Measurements from ENCODE around the gene RPS3A. TPM values are rescaled to one million over a fixed set of nuclear protein-coding genes. Genes with fewer than 3 reads are reported as not detected.
A peak's percentile ranks its signal among the peaks of the same experiment; 100 is the strongest.

Gene RPS3A
- total and polyA plus RNA-seq, 9 of the 15 experiments (the other 6 are each of a cell fraction or from before 2014, with no cell fraction given): 2,102 to 5,488 (median 3,554) TPM

DNA sequence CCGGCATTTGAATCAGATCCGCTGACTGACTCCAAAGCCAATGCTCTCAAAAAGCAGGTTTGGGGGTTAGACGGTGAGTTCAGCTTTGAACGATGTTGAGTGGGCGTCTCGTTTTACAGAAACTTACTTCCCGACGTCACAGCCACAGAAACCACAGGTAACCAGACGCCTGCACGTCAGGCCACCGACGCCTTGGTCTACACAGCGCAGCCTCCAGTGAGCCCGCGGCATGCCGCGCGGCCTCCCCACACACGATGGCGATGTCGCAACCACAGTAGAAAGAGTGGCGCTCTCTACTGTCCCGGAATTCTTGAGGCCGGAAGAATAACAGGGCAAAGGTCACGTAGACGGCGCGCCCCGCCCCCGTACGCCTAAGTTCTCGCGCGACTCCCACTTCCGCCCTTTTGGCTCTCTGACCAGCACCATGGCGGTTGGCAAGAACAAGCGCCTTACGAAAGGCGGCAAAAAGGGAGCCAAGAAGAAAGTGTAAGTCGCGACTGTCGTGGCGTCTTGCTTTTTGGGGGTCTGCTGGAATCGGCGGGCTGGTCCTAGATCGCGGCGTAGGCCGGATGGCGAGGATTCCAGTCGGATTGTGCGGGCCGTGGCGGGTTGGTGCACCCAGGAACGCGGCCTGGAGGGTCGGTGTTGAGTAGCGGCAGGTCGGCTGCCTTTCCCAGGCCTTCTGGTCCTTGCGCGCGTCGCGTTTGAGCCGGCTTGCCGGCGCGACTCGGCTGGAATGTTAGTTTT, at the start of gene RPS3A (continued):
- TF ChIP-seq ZNF24 (IDR thresholded peaks at IDR 0.05) (0 out of 2 replicates have a peak, but pooled peaks have one; percentile 37), SRSF3 (IDR thresholded peaks at IDR 0.05; ENCODE audit: insufficient read depth, low read length) (no peak; the same call in 1 of the 2 replicates), ETV1 (tag; conservative IDR thresholded peaks at IDR 0.05; ENCODE audit: low read depth) (peak; percentile 98), TBL1XR1 (IDR thresholded peaks at IDR 0.05; ENCODE audit: low read length in 2 of 2) (peak; percentile 76 to 77; a peak in 3 of 4 replicates), CBX1 (IDR thresholded peaks at IDR 0.05; ENCODE audit: low read depth) (peak; percentile 88), TCF7 (IDR thresholded peaks at IDR 0.05; ENCODE audit: borderline replicate concordance) (peak; percentile 82), SETDB1 (IDR thresholded peaks at IDR 0.05; ENCODE audit: low read length) (peak; percentile 53), ZNF263 (CRISPR knock-in tag; IDR thresholded peaks at IDR 0.05; ENCODE audit: borderline replicate concordance) (0 out of 2 replicates have a peak, but pooled peaks have one; percentile 52), RCOR1 (IDR thresholded peaks at IDR 0.05; ENCODE audit: borderline replicate concordance in 1 of 2, low read depth in 2 of 2, low read length in 2 of 2) (peak; percentile 23 to 52; a peak in 3 of 4 replicates), NR4A1 (CRISPR knock-in tag; IDR thresholded peaks at IDR 0.05) (no peak), NR4A1 (tag; IDR thresholded peaks at IDR 0.05) (0 out of 2 replicates have a peak, but pooled peaks have one; percentile 50), CC2D1A (IDR thresholded peaks at IDR 0.05) (peak; percentile 81), SMARCC2 (IDR thresholded peaks at IDR 0.05; ENCODE audit: low read depth) (no peak)
- TF ChIP-seq, protein P1, sequence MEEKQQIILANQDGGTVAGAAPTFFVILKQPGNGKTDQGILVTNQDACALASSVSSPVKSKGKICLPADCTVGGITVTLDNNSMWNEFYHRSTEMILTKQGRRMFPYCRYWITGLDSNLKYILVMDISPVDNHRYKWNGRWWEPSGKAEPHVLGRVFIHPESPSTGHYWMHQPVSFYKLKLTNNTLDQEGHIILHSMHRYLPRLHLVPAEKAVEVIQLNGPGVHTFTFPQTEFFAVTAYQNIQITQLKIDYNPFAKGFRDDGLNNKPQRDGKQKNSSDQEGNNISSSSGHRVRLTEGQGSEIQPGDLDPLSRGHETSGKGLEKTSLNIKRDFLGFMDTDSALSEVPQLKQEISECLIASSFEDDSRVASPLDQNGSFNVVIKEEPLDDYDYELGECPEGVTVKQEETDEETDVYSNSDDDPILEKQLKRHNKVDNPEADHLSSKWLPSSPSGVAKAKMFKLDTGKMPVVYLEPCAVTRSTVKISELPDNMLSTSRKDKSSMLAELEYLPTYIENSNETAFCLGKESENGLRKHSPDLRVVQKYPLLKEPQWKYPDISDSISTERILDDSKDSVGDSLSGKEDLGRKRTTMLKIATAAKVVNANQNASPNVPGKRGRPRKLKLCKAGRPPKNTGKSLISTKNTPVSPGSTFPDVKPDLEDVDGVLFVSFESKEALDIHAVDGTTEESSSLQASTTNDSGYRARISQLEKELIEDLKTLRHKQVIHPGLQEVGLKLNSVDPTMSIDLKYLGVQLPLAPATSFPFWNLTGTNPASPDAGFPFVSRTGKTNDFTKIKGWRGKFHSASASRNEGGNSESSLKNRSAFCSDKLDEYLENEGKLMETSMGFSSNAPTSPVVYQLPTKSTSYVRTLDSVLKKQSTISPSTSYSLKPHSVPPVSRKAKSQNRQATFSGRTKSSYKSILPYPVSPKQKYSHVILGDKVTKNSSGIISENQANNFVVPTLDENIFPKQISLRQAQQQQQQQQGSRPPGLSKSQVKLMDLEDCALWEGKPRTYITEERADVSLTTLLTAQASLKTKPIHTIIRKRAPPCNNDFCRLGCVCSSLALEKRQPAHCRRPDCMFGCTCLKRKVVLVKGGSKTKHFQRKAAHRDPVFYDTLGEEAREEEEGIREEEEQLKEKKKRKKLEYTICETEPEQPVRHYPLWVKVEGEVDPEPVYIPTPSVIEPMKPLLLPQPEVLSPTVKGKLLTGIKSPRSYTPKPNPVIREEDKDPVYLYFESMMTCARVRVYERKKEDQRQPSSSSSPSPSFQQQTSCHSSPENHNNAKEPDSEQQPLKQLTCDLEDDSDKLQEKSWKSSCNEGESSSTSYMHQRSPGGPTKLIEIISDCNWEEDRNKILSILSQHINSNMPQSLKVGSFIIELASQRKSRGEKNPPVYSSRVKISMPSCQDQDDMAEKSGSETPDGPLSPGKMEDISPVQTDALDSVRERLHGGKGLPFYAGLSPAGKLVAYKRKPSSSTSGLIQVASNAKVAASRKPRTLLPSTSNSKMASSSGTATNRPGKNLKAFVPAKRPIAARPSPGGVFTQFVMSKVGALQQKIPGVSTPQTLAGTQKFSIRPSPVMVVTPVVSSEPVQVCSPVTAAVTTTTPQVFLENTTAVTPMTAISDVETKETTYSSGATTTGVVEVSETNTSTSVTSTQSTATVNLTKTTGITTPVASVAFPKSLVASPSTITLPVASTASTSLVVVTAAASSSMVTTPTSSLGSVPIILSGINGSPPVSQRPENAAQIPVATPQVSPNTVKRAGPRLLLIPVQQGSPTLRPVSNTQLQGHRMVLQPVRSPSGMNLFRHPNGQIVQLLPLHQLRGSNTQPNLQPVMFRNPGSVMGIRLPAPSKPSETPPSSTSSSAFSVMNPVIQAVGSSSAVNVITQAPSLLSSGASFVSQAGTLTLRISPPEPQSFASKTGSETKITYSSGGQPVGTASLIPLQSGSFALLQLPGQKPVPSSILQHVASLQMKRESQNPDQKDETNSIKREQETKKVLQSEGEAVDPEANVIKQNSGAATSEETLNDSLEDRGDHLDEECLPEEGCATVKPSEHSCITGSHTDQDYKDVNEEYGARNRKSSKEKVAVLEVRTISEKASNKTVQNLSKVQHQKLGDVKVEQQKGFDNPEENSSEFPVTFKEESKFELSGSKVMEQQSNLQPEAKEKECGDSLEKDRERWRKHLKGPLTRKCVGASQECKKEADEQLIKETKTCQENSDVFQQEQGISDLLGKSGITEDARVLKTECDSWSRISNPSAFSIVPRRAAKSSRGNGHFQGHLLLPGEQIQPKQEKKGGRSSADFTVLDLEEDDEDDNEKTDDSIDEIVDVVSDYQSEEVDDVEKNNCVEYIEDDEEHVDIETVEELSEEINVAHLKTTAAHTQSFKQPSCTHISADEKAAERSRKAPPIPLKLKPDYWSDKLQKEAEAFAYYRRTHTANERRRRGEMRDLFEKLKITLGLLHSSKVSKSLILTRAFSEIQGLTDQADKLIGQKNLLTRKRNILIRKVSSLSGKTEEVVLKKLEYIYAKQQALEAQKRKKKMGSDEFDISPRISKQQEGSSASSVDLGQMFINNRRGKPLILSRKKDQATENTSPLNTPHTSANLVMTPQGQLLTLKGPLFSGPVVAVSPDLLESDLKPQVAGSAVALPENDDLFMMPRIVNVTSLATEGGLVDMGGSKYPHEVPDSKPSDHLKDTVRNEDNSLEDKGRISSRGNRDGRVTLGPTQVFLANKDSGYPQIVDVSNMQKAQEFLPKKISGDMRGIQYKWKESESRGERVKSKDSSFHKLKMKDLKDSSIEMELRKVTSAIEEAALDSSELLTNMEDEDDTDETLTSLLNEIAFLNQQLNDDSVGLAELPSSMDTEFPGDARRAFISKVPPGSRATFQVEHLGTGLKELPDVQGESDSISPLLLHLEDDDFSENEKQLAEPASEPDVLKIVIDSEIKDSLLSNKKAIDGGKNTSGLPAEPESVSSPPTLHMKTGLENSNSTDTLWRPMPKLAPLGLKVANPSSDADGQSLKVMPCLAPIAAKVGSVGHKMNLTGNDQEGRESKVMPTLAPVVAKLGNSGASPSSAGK (IDR thresholded peaks at IDR 0.05): peak; percentile 71
- TF ChIP-seq, protein P2, sequence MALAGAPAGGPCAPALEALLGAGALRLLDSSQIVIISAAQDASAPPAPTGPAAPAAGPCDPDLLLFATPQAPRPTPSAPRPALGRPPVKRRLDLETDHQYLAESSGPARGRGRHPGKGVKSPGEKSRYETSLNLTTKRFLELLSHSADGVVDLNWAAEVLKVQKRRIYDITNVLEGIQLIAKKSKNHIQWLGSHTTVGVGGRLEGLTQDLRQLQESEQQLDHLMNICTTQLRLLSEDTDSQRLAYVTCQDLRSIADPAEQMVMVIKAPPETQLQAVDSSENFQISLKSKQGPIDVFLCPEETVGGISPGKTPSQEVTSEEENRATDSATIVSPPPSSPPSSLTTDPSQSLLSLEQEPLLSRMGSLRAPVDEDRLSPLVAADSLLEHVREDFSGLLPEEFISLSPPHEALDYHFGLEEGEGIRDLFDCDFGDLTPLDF (CRISPR knock-in tag; IDR thresholded peaks at IDR 0.05): peak; percentile 83
